ENCODE measurements around the gene TMEM120B.

GRCh38 chr12:121705514-121705913, 7.0 kb upstream of the TMEM120B start:
- TF ChIP-seq CTCF (conservative IDR thresholded peaks at IDR 0.05; ENCODE audit: low read length) (no peak), EZH2phosphoT487 (IDR thresholded peaks at IDR 0.05; ENCODE audit: borderline replicate concordance) (no peak)
